Muscle layer of colon (tissue), 2 donors: ENCODE results near the gene RNF182.

Experiments used
- H3K27ac ChIP-seq: one replicate; pipeline ENCODE4 v1.7.0; 2013; ENCODE audit warnings: low read depth, mild to moderate bottlenecking, low read length, moderate library complexity
- H3K27me3 ChIP-seq, 2 donors: one replicate each; pipeline ENCODE4 v1.7.0; 2013; ENCODE audit warnings: low read length in 2 of 2, mild to moderate bottlenecking in 2 of 2; ENCODE audit not compliant: insufficient read depth in 2 of 2, control insufficient read depth in 1 of 2
- H3K36me3 ChIP-seq: one replicate; pipeline ENCODE4 v1.7.0; 2013; ENCODE audit warnings: mild to moderate bottlenecking, low read length; ENCODE audit not compliant: insufficient read depth
- H3K4me1 ChIP-seq: one replicate; pipeline ENCODE4 v1.7.0; 2013; ENCODE audit warnings: mild to moderate bottlenecking, low read length; ENCODE audit not compliant: insufficient read depth
- H3K4me3 ChIP-seq, 2 donors: one replicate each; pipeline ENCODE4 v1.7.0; 2013; ENCODE audit warnings: low read length in 2 of 2, low read depth in 1 of 2, mild to moderate bottlenecking in 1 of 2, moderate library complexity in 1 of 2
- H3K9ac ChIP-seq: one replicate; pipeline ENCODE4 v1.7.0; 2013; ENCODE audit warnings: low read length
- H3K9me3 ChIP-seq: one replicate; pipeline ENCODE4 v1.7.0; 2013; ENCODE audit warnings: mild to moderate bottlenecking, low read length
- donor health status: abdominal sarcoma.
- donor health status: Adenocarcinoma of cecum.

The RNF182 gene

DNA sequence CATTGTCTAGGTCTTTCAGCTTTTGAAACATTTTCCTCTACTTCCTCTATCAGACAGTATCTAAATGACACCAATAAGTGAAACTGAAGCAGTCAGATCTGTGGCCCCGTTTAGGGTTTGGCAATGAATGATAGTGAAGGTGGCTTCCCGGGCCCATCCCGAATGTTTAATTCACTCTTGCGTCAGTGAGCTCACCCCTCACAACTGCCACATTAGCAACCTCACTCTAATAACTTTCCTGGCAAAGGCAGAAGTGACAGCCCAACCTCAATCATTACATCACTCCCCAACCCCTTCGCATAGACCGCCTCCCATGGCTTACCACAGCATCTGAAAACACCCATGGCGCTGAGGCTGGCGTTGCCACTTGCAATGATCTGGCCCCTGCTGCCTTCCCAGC is 100.4 kb downstream of the RNF182 start:
- Histone ChIP-seq H3K27ac (no peak overlapping the region), H3K4me3 (no peak overlapping the region), H3K9ac (no peak overlapping the region), H3K9me3 (no peaks in the 10 kb centered on the region), H3K4me1 (no peaks in the 10 kb centered on the region), H3K36me3 (no peaks in the 10 kb centered on the region), H3K27me3 (no peaks in the 10 kb centered on the region)

DNA sequence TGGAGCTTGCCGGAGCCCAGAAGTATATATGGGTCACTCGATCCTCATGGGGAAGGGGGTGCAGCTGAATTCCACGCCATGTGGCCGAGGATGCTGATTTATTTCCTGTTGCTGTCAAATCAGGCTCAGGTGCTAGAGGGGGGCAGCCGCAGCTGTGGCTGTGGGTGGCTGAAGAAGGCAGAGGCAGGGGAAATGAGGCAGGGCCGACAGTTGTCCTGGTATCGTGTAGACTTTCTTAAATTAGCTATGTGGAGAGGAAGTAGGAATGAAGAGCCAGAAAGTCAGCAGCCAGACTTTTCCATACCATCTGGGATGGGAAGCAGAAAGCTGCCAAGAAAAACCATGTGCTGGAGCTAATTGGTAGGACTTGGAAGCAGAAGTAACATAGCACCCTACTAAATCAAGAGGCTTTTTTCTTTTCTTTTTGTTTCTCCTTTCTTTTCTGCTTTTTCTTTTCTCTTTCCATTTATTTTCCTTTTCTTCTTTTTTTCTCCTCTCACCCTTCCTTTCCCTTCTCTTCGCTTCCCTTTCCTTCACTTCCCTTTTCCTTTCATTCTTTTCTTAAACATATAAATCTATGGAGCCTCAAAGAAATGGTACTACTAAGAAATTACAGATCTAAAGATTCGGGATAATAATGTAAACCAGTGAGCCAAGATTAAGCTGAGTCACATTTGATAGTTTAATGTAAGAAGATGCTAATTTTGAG is 102.2 kb downstream of the RNF182 start:
- Histone ChIP-seq H3K9me3 (no peaks in the 10 kb centered on the region), H3K27ac (no peak overlapping the region), H3K4me1 (peaks cover 8% of the 10 kb centered on the region), H3K36me3 (no peaks in the 10 kb centered on the region), H3K4me3 (no peak overlapping the region), H3K9ac (no peak overlapping the region), H3K27me3 (no peaks in the 10 kb centered on the region)

DNA sequence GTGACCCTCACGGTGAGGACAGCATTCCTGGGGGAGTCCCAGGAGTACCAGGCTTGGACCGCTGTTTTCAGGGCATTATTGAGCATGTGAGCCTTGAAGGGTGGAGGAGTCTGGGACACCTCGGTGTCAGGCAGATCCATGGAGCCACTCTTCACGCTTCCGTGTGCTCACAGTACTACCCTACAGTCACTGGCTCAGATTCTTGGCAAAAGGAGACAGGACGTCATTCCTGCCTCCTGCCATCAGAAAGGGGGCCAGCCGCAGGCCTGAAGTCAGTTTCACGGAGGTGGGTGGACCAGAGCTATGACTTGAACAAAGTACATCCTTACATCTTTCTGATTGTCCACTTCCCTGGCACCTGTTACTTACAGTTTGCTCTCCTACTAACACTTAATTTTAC is 103.9 kb downstream of the RNF182 start:
- H3K9ac ChIP-seq, result no peak overlapping the region
- H3K4me3 ChIP-seq, result no peak overlapping the region
- no peak overlapping the region for H3K27ac ChIP-seq
- no peaks in the 10 kb centered on the region for H3K9me3 ChIP-seq
- no peaks in the 10 kb centered on the region for H3K36me3 ChIP-seq
- H3K4me1 ChIP-seq, result peaks cover 9% of the 10 kb centered on the region
- H3K27me3 ChIP-seq, result no peaks in the 10 kb centered on the region

DNA sequence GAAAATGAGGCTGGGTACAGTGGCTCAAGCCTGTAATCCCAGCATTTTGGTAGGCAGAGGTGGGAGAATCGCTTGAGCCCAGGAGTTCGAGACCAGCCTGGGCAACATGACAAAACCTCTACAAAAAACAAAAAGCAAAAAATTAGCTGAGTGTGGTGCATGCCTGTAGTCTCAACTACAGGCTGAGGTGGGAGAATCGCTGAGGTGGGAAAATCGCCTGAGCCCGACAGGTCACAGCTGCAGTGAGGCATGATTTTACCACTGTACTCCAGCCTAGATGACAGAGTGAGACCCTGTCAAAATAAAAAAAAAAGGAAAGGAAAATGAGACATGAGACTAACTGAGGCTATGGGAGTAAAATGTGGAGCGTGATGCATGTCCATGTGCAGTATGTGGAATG is 104.9 kb downstream of the RNF182 start:
- H3K27me3 ChIP-seq, result no peaks in the 10 kb centered on the region
- H3K9ac ChIP-seq, result no peak overlapping the region
- no peaks in the 10 kb centered on the region for H3K9me3 ChIP-seq
- no peak overlapping the region for H3K27ac ChIP-seq
- no peaks in the 10 kb centered on the region for H3K36me3 ChIP-seq
- H3K4me3 ChIP-seq, result no peak overlapping the region
- peaks cover 9% of the 10 kb centered on the region for H3K4me1 ChIP-seq
